Measurements from ENCODE around the gene FOXC2. TPM values are rescaled to one million over a fixed set of nuclear protein-coding genes. Genes with fewer than 3 reads are reported as not detected.

FOXC2 gene
- total and polyA plus RNA-seq, 9 of the 15 experiments (the other 6 are each of a cell fraction or from before 2014, with no cell fraction given): 0.01 to 0.11 (median 0.10) TPM; not detected in 5

GRCh38 chr16:86585821-86586611, 19.4 kb downstream of the FOXC2 start:
- Histone ChIP-seq H3K4me2 (ENCODE audit: insufficient read depth, low read length) (no peak overlapping the region), H3K4me1 (replicated peaks in 1 of 2; ENCODE audit: control insufficient read depth in 2 of 2, insufficient read depth in 2 of 2, low read length in 2 of 2) (no peaks in the 10 kb centered on the region), H3K9me1 (ENCODE audit: control insufficient read depth, insufficient read depth, low read length) (peaks cover 3% of the 10 kb centered on the region), H3K9ac (ENCODE audit: insufficient read depth in 1 of 2, low read depth in 2 of 2, low read length in 2 of 2) (no peak overlapping the region), H3K36me3 (ENCODE audit: control insufficient read depth, insufficient read depth, low read length) (no peaks in the 10 kb centered on the region), H3K4me3 (no peak overlapping the region), H3K9me3 (replicated peaks; ENCODE audit: control insufficient read depth, insufficient read depth, low read depth, low read length) (no peaks in the 10 kb centered on the region), H3K27me3 (ENCODE audit: control insufficient read depth in 2 of 2, insufficient read depth in 2 of 2, low read length in 2 of 2) (peaks cover 9 to 13% of the 10 kb centered on the region in 2 experiments; a peak in 3 of 5 replicates), H3K79me2 (ENCODE audit: control insufficient read depth, insufficient read depth, low read length) (no peaks in the 10 kb centered on the region), H4K20me1 (replicated peaks; ENCODE audit: control insufficient read depth, insufficient read depth, low read length) (0 out of 2 replicates have a peak, but pooled peaks cover 4% of the 10 kb centered on the region), H2AFZ (ENCODE audit: low read depth, low read length) (no peak overlapping the region), H3K27ac (ENCODE audit: extremely low read depth, low read depth, low read length) (no peak overlapping the region)
- DNase-seq (ENCODE audit: extremely low read depth in 1 of 4, low spot score in 3 of 4): no peak
- TF ChIP-seq SOX6 (IDR thresholded peaks at IDR 0.05) (no peak), ARID3A (IDR thresholded peaks at IDR 0.05; ENCODE audit: borderline replicate concordance, low read depth, low read length) (no peak), ID3 (CRISPR knock-in tag; IDR thresholded peaks at IDR 0.05) (no peak), ID3 (tag; IDR thresholded peaks at IDR 0.05) (no peak), RFX1 (IDR thresholded peaks at IDR 0.05) (no peak), HNRNPK (IDR thresholded peaks at IDR 0.05; ENCODE audit: low read depth, low read length, poor library complexity, severe bottlenecking) (no peak)
- in situ Hi-C loops (cut with MboI) (no loop called here), intact Hi-C loops (cut with micrococcal nuclease) (no loop called here)
- WGBS (ENCODE audit: insufficient coverage, low coverage, missing lambda C conversion rate): 0% methylated on average over 10 of the region's 10 CpGs
- POLR2A ChIA-PET: no interaction called here
- CTCF ChIA-PET (ENCODE audit: low intra/inter-chr PET ratio): no interaction called here
- FAIRE-seq: no peak
- ATAC-seq: no peak
- no TSS peak for BruUV-seq (replicated peaks)
